GM18858 (cell line): ENCODE data around the gene SLC6A15.

Experiments used
- ATAC-seq: cut with Tn5 transposase; IDR thresholded peaks from one replicate; pipeline ENCODE4 v1.9.1; 2021; ENCODE audit not compliant: unreplicated experiment

The SLC6A15 gene

DNA sequence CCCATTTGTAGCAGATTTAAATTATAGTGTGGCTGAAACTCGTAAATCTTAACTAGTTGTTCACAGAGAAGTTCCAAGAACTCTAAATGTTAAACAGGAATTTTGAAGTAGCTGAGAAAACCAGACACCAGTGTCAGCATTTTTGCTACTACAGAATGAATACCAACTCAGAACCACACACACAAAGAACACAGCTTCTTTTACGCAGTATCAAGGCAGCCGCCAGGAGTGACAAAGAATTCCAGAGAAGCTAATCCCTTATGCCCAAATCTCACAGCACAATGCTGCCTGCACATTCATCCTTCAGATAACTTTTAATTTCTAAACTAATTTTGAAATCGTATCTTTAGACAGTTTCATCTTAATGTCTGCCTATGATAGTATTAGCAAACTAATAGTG is 37.4 kb downstream of the SLC6A15 start:
- ATAC-seq, result no peak

DNA sequence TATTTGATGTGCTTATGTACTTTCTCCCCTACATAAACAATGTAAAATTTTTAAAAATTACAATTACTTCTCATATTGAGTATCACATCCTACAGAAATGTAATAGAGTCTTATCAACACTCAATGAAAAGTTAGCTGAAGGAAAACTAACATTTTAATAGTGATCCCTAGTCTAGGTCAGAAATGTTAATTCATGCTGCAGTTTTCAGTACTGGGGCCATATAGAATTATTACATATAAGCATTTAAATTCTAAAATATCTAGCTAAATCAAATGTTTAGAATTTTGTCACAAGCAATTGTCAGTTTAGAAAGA is 37.8 kb downstream of the SLC6A15 start:
- ATAC-seq, result peak; percentile 5

DNA sequence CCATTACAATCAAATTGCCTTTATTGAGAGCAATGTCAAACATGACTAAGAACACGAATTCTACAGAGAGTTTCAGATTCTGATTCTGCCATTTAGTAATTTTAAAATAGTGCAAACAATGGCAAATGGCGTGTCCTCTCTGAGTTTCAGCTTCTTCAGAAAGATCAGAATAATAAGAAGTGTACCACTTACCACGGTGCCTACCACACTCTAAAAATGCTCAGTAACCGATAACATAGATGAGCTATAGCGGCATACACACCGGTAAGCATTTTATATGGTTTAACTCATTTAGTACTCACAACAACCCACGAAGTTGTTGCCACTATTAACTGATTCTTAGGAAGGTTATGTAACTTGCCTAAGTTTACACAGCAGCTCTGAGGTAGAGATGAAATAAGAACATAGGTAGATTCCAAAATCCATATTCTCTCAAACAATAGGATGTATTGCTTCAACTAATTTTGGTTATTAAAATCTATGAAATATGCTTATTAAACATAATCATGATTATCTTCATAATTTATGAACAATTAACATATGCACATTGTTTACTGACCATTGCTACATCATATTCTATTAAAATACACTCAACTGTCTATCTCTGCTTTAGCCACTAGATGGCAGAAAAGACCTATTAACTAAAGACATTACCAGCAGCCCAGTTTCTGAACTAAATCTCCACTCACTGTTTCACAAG is 38.3 kb downstream of the SLC6A15 start:
- peak; percentile 96 for ATAC-seq

DNA sequence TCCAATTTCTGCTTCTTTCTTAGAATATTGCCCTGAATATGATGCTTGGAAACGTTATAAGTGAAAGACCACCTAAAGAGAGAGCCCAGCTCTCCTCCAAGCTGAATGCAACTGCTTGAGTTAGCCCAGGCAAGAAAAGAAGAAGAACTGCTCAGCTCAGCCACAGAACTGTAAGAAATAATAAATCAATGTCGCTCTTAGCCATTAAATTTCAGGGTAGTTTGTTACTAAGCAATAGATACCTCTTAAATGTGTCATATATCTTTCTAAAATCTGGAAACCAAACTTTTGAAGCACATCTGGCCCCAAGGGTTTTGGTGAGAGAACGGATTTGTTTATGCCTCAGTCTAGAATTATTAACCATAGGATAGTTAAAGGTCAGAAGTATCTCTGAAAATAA is 50.4 kb downstream of the SLC6A15 start:
- ATAC-seq, result no peak

DNA sequence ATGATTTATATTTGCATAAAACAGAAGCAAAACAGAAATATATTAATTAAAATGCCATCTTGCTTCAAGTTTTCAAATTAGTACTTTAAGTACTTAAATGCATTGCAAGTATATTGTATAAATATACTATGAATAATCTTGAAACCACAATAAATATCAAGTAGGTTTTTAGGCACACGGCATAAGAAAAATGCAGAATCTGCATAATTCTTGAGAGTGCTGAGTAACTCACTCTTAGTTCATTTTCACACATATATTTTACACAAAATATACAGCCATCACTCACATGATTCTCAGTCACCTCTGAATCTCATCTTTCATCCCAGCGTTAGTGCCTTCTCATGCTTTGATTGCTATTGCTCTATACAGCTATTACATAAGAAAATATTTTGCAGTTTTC is 51.9 kb downstream of the SLC6A15 start:
- ATAC-seq, result no peak

DNA sequence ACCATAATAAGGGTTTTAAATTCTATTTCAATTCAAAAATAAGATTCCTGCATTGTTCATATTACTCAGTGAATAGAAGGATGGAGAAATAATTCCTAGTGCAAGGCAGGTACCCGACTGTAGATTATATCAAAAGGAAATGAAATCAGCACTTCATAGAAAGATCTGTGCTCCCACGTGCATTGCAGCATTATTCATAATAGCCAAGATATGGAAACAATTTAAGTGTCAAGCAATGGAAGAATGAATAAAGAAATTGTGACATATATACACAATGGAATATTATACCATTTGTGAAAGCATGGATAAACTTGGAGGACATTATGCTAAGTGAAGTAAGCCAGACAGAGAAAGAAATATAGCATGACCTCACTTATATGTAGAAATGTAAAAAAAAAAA is 53.8 kb downstream of the SLC6A15 start:
- ATAC-seq, result no peak

DNA sequence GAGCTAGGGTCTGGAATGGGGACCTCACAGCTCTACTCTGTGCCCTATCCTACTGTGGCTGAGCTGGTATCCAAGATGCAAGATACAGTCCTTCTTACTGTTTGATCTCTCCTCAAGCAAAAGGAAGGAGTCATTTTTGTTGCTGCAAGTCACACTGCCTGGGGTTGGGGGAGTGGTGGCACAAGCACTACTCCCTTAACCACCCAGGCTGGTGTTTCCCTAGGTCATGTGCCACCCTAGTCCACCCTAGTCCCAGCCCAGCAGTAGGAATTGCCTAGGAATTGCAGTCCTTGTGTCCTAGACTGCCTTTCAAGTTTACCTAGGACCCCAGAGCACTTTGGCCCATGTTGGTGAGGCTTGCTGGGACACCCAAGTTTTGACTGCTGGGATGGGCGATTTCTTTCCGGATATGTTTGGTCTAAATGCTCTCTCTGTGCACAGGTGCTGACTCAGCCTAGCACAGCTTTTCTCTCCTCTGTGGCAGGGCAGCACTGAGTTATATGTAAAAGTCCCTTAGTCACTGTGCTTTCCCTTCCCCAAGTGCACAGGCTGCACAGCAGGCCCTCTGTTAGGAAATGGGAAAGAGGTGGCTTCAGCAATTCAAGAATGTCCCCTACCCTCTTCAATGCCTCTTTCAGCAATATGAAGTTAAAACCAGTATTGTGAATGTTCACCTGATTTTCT is 54.9 kb downstream of the SLC6A15 start:
- ATAC-seq, result no peak

DNA sequence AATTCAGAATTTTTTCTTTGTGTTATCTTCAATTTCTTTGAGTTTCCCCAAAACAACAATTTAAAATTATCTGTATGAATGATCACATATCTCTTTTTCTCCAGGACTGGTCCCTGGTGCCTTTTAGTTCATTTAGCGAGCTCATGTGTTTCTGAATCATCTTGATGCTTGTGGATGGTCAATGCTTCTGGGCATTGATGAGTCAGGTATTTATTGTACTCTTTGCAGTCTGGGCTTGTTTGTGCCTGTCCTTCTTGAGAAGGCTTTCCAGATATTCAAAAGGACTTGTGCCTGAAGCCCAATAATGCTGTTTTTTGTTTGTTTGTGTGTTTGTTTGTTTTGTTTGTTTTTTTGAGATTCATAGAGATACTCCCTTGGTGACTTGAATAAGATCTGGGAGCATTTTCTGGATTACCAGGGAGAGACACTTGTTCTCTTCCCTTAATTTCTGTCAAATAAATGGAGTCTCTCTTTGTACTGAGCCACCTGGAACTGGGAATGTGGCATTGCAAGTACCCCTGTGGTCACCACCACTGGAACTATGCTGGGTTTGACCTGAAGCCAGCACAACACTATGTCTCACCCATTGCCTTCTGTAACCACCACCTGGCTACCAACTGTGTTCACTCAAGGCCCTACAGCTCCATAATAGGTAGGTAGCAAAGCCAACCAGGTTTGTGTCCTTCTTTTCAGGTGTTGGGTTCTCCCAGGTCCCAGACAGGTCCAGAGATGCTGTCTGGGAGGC is 56.3 kb downstream of the SLC6A15 start:
- ATAC-seq, result no peak

DNA sequence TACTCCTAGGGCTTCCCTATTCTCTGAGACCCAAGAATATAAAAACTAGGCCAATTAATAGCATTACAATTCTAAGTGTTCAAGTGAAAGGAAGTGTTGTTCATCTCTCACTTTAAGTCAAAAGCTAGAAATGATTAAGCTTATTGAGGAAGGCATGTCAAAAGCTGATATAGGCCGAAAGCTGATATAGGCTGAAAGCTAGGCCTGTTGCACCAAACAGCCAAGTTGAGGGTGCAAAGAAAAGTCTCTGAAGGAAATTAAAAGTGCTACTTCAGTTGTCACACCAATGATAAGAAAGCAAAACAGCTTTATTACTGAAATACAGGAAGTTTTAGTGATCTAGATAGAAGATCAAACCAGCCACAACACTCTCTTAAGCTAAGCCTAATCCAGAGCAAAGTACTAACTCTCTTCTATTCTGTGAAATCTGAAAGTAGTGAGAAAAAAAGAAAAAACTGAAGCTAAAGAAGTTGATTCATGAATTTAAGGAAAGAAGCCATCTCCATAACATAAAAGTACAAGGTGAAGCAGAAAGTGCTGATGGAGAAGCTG is 68.9 kb downstream of the SLC6A15 start:
- ATAC-seq, result no peak

DNA sequence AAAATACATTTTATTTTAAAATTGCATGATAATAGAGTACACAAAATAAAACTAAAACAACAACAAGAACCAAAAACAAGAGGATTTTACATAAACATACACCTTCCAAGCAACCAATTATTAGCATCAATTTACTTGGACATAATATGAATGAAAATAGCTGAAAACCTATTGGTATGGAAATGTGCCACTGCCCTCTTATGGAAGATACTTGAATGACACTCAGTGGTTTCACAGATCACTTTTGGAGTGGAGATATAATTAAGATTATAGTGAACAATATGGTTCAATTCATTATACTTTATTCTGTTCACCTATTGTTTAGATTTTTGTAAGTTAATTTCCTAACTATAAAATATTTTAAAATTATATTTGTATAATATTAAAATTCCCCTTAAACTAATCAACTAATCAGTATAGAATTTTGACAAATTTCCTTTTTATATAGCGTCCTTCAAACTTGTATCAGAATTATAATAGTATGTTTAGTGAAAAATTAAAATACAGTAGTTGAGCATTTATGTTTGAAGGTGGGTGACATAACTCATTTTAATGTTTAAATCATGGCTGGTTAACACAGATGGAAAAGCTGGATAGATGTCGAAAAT is 70.1 kb downstream of the SLC6A15 start:
- ATAC-seq, result peak; percentile 70

DNA sequence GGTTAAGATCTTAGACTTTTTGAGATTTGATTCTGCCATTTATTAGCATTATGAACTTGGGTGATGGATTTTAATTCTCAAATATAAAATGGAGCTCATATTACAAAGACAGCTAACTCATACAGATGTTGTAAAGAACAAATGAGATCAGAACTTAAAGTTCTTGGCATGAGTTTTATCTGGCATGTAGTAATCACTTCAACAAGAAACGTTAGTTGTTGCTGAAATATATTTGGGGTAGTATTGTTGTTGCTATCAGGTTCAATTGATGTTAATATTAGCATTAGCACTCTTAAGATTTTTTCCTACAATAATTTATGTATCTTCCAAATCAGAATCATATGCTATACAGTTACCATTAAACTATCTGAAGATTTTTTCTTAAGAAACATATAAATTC is 71.0 kb downstream of the SLC6A15 start:
- no peak for ATAC-seq

DNA sequence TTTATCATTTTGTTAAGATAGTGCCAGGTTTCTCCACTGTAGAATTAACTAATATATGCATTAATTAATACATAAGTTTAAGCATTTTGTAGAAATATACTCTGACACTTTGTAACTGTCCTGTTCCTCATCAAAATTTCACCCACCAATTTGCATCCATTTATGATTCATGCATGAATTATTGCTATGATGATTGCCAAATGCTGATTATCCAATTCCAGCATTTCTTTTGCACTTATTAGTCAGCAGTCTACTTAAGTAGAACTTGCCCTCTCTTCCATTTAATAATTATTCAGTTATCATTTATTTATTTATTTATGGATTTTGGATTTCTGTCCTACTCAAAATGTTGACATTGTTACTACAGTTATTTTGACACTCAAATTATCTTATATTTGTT is 72.2 kb downstream of the SLC6A15 start:
- no peak for ATAC-seq

DNA sequence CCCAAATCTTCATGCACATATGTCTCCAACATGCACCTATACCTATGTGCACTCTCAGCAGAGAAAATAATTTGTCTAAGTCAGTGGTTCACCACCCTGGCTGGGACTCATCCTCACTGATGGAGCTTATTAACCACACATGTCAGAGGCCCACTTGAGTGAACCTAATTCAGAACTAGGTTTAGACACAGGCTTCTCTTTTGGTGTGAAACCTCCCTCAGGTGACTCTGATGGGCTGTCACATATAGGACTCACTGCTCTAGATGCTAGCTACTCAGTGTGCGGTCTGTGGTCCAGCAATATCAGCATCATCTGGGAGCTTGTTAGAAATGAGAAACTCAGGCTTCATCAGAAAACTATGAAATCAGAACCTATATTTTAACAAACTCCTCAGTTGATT is 85.7 kb downstream of the SLC6A15 start:
- ATAC-seq, result no peak

DNA sequence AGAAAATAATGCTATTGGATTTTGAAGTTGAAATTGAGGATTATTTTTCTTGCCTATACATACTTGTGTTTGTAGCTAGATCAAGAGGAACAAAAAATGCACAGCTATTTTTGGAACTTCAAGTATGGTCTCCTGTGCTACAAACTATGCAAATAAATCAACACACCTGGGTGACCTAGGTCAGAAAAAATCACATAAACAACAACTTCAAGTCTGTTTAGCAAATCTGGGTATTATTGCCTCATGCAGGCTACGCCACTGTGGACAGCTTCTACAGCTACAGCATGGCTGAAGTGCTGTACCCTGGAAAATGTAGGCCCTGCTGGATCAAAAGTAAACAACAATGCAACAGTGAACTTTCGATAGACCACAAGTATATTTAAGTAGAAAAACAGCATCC is 87.5 kb downstream of the SLC6A15 start:
- peak; percentile 36 for ATAC-seq

DNA sequence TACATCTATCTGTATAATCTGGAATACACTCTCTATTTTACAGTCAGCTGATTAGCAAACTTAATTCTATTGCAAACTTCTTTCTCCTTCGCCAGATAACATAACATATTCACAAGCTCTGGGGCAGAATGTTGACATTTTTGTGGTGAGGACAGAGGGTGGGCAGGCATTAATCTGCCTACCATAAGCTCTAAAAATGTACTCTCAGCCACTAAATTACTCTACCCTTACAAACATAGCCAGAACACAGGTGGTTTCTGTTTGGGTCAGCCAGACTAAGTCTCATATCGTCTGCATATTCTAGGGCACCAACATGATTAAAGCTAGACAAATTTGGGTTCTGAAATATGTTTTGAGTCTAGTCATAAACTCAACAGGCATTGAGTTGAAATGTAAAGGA is 90.1 kb downstream of the SLC6A15 start:
- ATAC-seq, result no peak

DNA sequence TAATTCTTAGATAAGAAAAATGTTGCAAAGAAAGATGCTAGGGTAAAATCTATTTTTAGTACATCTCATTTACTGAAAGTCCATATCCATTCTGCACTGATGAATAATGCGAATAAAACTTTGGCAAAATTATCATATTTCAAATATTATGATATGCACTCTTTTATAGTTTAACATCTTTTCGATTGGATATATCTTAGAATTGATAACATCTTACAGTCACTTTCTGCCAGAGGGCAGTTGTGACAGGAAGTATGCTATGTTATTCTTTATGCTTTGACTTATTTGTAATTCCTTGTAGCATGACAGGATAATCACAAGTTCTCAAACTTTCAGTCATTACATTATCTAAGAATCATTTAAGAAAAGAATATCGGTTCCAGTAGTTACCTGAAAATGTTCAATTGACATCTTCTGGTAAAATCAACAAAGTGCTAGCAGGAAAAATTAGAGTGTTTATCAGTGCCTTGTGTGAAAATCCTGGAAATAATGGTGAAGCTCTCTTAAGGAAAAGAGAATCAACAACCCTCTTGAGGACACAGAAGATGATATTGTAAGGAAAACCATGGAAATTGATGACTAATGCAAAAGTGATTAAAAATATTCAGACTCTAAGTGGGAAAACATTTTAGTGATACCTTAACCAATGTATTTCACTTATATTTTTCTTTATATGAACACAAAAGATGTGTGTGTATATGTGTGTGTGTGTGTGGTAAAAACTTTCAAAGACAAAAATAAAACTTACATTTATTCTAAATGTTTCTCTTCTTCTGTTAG is 95.5 kb downstream of the SLC6A15 start:
- no peak for ATAC-seq

DNA sequence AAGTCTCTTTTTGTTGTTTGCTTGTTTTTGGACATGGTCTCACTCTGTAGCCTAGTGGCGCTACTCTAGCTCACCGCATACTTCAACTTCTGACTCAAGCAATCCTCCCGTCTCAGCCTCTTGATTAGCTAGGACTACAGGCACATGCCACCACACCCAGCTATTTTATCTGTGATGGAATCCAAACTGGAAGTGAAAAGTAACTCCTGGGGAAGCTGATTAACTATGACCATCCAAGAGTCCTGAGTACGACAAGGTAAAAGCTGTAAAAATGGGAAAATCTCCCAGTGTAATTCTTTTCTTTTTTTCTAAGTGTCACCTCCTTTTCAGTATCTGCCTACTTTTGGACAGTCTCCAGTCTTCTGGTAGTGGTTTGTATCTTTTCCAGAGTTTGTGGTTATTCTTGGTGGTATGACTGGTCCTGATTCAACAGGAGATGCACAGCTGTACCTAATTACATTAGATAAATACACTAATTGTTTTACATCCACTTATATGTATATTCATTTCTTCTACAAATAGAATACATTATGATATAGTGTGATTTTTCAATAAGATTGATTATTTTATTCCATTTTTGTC is 97.8 kb downstream of the SLC6A15 start:
- ATAC-seq, result no peak

DNA sequence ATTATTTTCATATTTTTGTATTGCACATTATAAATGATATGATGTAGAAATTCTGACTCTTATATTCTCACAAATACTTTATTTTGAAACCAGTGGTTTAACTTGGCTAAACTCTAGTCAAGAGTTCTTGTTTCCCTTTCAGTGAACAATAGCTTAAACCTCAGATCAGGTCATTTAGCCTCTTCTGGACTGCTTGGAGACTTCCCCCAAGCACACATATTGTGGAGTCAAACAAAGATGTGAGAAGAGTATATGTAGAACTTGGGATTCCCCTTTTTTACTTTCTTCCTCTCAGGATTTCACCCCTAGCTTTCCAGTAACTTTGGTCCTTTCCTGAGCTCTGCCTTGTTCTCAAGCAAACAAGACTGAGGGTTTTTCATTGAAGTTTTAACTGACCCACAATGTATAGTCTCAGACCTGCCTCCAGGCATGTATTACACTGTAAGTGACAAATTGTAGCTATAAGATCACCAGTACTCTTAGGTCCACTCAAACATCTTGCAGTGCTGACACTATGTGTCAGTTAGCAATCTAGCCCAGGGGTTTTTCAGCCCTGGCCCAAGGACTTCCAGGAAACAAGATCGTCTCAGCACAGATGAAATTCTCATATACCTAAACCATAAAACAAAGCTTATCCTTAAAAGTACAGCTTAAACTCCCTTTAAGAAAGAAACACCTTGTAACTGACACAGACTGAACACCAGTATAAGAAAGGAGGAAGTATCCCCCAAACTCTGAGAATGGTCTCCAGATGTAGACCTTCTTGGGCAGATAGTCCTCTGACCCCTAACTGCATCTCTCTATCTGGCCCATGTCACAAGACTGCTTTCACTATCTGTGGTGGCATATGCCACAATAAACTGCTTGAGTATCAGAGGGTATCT is 98.6 kb downstream of the SLC6A15 start:
- ATAC-seq, result peak; percentile 64

DNA sequence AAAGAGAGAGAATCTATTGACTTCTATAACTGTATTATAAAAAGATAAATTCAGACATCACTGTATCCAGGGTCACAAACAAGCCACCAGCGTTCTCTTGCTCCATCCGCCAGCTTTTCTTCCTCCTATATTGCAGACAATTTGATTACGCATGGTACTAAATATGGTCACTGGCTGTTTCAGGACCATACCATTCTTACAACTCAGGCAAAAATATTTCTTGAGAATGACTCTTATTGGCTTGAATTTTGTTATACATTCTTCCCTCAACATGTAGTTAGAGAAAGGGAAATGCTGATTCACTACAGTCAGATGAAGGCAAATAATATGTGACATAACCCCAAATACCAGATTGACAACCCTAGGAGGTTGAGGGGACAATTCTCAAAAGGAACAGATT is 101.3 kb downstream of the SLC6A15 start:
- ATAC-seq, result no peak

DNA sequence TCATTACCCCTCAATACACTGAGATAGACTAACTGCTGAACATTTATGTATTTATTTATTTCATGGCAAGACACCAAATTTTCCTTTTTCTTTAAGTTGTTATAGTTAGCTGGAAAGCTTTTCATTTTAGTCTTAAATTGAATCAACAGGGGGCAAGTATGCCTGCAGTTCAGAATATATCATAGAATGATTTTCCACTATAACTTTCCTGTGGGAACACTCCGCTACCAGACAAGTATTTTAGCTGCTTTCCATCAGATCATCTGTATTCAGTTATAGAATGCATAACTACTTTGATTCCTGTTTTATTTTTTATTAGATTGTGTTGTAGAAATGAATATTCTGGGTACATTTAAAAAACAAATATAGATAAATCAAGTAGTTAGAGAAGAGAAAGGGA is 102.0 kb downstream of the SLC6A15 start:
- no peak for ATAC-seq
